ENCODE results near the gene ZNF605. TPM values are rescaled to one million over a fixed set of nuclear protein-coding genes. Genes with fewer than 3 reads are reported as not detected.

ZNF605 gene
- polyA plus RNA-seq, 3 donors: 0.32 to 1.9 (median 0.80) TPM

GRCh38 chr12:132953771-132954170 is 2.3 kb downstream of the ZNF605 start:
- Mint-ChIP-seq H3K9me3 (peaks cover 20 to 41% (median 29%) of the 10 kb centered on the region in 7 donors), H3K27me3 (ENCODE audit: low read depth in 3 of 3) (peaks cover 0 to 2% (median 0%) of the 10 kb centered on the region in 3 donors), H3K27ac (peak overlapping the region in 1 of 7 donors; percentile 18), H3K36me3 (peaks cover 13 to 17% of the 10 kb centered on the region in 2 donors), H3K4me3 (no peak overlapping the region), H3K4me1 (peaks cover 19% of the 10 kb centered on the region)
- Histone ChIP-seq H3K4me1 (ENCODE audit: control insufficient read depth in 1 of 2, insufficient read depth in 2 of 2, low read length in 2 of 2) (peaks cover 12 to 15% of the 10 kb centered on the region in 2 donors), H3K4me2 (replicated peaks; ENCODE audit: extremely low read depth, low read length, poor library complexity, severe bottlenecking) (no peak overlapping the region), H3K4me3 (replicated peaks in 1 of 3; ENCODE audit: low read depth in 2 of 3, low read length in 3 of 3) (no peak overlapping the region), H3K36me3 (replicated peaks in 1 of 2; ENCODE audit: control insufficient read depth in 1 of 2, insufficient read depth in 2 of 2, low read length in 2 of 2) (peaks cover 0 to 28% of the 10 kb centered on the region in 2 donors), H3K27ac (ENCODE audit: low read depth in 1 of 2, low read length in 2 of 2) (no peak overlapping the region), H3K9ac (ENCODE audit: insufficient read depth, low read length, poor library complexity, severe bottlenecking) (no peak overlapping the region), H3K79me2 (ENCODE audit: insufficient read depth, low read length) (no peaks in the 10 kb centered on the region), H3K9me3 (replicated peaks in 1 of 2; ENCODE audit: control insufficient read depth in 1 of 2, insufficient read depth in 1 of 2, low read length in 2 of 2) (peaks cover 69 to 79% of the 10 kb centered on the region in 2 donors), H3K27me3 (ENCODE audit: control insufficient read depth in 2 of 2, insufficient read depth in 2 of 2, low read length in 2 of 2) (no peaks in the 10 kb centered on the region), H4K20me1 (ENCODE audit: insufficient read depth, low read length) (no peaks in the 10 kb centered on the region), H2AFZ (ENCODE audit: insufficient read depth, low read depth, low read length, poor library complexity, severe bottlenecking) (no peak overlapping the region)
- WGBS (ENCODE audit: insufficient coverage): 100% methylated on average over 7 of the region's 7 CpGs
- no peak for DNase-seq
- no peak for TF ChIP-seq CTCF (IDR thresholded peaks at IDR 0.05)
- intact Hi-C loops (cut with micrococcal nuclease): no loop called here

DNA sequence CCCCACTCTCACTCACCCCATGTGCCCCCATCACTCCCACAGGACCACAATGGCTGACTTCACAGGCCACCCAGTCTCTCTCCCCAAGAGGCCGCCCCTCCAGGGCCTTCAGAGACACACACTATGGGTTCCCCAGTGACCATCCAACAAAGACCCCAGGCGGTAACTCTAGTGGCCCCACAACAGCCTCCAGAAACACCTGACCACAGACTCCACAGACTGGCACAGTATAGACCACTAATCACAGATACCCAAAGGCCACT is 3.0 kb downstream of the ZNF605 start:
- no peak for TF ChIP-seq CTCF (IDR thresholded peaks at IDR 0.05)
- H4K20me1 ChIP-seq (ENCODE audit: insufficient read depth, low read length): no peaks in the 10 kb centered on the region
- H3K4me3 Mint-ChIP-seq: no peak overlapping the region
- WGBS (ENCODE audit: insufficient coverage): 95% methylated on average over 2 of the region's 2 CpGs
- H3K9ac ChIP-seq (ENCODE audit: insufficient read depth, low read length, poor library complexity, severe bottlenecking): no peak overlapping the region
- peaks cover 2 to 34% of the 10 kb centered on the region in 2 donors for H3K36me3 ChIP-seq (replicated peaks in 1 of 2; ENCODE audit: control insufficient read depth in 1 of 2, insufficient read depth in 2 of 2, low read length in 2 of 2)
- no peak overlapping the region for H3K27ac Mint-ChIP-seq
- no peaks in the 10 kb centered on the region for H3K27me3 ChIP-seq (ENCODE audit: control insufficient read depth in 2 of 2, insufficient read depth in 2 of 2, low read length in 2 of 2)
- H3K79me2 ChIP-seq (ENCODE audit: insufficient read depth, low read length): no peaks in the 10 kb centered on the region
- no peak for DNase-seq
- intact Hi-C loops (cut with micrococcal nuclease): no loop called here
- H2AFZ ChIP-seq (ENCODE audit: insufficient read depth, low read depth, low read length, poor library complexity, severe bottlenecking): no peak overlapping the region
- H3K36me3 Mint-ChIP-seq: peaks cover 20 to 24% of the 10 kb centered on the region in 2 donors
- peaks cover 19% of the 10 kb centered on the region for H3K4me1 Mint-ChIP-seq
- no peak overlapping the region for H3K4me3 ChIP-seq (replicated peaks in 1 of 3; ENCODE audit: low read depth in 2 of 3, low read length in 3 of 3)
- peaks cover 70 to 79% of the 10 kb centered on the region in 2 donors for H3K9me3 ChIP-seq (replicated peaks in 1 of 2; ENCODE audit: control insufficient read depth in 1 of 2, insufficient read depth in 1 of 2, low read length in 2 of 2)
- peaks cover 16 to 44% (median 24%) of the 10 kb centered on the region in 7 donors for H3K9me3 Mint-ChIP-seq
- H3K4me2 ChIP-seq (replicated peaks; ENCODE audit: extremely low read depth, low read length, poor library complexity, severe bottlenecking): no peak overlapping the region
- H3K27me3 Mint-ChIP-seq (ENCODE audit: low read depth in 3 of 3): peaks cover 0 to 2% (median 0%) of the 10 kb centered on the region in 3 donors
- no peak overlapping the region for H3K27ac ChIP-seq (ENCODE audit: low read depth in 1 of 2, low read length in 2 of 2)
- H3K4me1 ChIP-seq (ENCODE audit: control insufficient read depth in 1 of 2, insufficient read depth in 2 of 2, low read length in 2 of 2): peaks cover 12 to 15% of the 10 kb centered on the region in 2 donors

Data from CD14-positive monocyte (primary cell).